Measurements from ENCODE around the gene ZNF423. TPM values are rescaled to one million over a fixed set of nuclear protein-coding genes. Genes with fewer than 3 reads are reported as not detected.
A peak's percentile ranks its signal among the peaks of the same experiment; 100 is the strongest.

ZNF423 gene
- total RNA-seq, 3 donors from 2014 or later (not counting 1 experiment from before 2014, with no cell fraction given): not detected

DNA sequence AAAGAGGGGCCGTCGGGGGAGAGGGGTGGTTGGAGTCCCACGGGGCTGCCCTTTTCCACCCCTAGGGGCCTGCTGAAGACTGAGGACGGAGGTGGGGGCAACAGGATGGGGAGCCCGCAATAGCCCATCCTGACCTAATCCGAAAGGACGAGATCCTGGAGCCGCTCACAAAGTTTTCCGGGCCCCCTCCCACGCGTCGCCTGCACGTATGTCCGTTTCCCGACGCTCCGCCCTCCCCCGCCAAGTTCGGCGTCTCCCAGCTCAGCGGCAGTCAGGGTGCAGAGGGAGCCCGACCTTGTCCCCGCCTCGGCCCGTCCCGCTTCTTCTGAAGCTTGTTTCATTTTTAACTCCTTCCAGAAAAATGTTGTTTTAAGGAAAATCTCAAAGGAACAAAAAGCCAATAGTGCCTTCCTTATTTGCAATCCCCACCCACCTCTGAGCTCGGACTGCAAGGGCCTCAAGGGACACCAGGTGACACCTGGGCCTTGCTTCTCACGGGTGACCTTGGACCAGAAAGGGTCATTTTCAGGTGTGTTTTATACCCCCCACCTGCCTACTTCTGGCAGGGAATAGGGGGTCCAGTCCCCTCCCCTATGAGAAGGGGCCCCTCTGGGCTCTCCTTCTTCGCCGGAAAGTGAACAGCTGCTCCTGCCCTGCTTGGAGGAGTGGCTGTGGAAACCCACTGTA, 3.4 kb upstream of the ZNF423 start:
- no peaks in the 10 kb centered on the region for H3K9me3 Mint-ChIP-seq
- ATAC-seq (no peak), DNase-seq (peak in 1 of 2 donors; percentile 14)
- 11% methylated on average over 30 of the region's 30 CpGs for WGBS (ENCODE audit: insufficient coverage)
- Histone ChIP-seq H3K4me1 (ENCODE audit: control insufficient read depth, insufficient read depth, low read length) (peaks cover 31% of the 10 kb centered on the region), H3K27me3 (ENCODE audit: control insufficient read depth, insufficient read depth, low read length) (peaks cover 21% of the 10 kb centered on the region), H3K4me3 (ENCODE audit: low read length) (no peak overlapping the region), H3K9me3 (ENCODE audit: control insufficient read depth, insufficient read depth, low read length) (no peaks in the 10 kb centered on the region), H3K36me3 (ENCODE audit: control insufficient read depth, insufficient read depth, low read length) (no peaks in the 10 kb centered on the region), H3K27ac (ENCODE audit: low read length) (no peak overlapping the region)
- peak overlapping the region; percentile 13 for H3K4me3 Mint-ChIP-seq
- peaks cover 0 to 5% of the 10 kb centered on the region in 2 donors for H3K4me1 Mint-ChIP-seq
- peaks cover 6 to 22% of the 10 kb centered on the region in 2 donors for H3K27me3 Mint-ChIP-seq (ENCODE audit: low read depth in 2 of 2)
- H3K36me3 Mint-ChIP-seq: no peaks in the 10 kb centered on the region
- TF ChIP-seq, protein P1, sequence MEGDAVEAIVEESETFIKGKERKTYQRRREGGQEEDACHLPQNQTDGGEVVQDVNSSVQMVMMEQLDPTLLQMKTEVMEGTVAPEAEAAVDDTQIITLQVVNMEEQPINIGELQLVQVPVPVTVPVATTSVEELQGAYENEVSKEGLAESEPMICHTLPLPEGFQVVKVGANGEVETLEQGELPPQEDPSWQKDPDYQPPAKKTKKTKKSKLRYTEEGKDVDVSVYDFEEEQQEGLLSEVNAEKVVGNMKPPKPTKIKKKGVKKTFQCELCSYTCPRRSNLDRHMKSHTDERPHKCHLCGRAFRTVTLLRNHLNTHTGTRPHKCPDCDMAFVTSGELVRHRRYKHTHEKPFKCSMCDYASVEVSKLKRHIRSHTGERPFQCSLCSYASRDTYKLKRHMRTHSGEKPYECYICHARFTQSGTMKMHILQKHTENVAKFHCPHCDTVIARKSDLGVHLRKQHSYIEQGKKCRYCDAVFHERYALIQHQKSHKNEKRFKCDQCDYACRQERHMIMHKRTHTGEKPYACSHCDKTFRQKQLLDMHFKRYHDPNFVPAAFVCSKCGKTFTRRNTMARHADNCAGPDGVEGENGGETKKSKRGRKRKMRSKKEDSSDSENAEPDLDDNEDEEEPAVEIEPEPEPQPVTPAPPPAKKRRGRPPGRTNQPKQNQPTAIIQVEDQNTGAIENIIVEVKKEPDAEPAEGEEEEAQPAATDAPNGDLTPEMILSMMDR (IDR thresholded peaks at IDR 0.05): no peak
- intact Hi-C loops (cut with micrococcal nuclease): loop anchor here (5.0 kb wide), 1 partner anchor 948 kb away; no protein-coding TSS in a partner anchor
- H3K27ac Mint-ChIP-seq: no peak overlapping the region

DNA sequence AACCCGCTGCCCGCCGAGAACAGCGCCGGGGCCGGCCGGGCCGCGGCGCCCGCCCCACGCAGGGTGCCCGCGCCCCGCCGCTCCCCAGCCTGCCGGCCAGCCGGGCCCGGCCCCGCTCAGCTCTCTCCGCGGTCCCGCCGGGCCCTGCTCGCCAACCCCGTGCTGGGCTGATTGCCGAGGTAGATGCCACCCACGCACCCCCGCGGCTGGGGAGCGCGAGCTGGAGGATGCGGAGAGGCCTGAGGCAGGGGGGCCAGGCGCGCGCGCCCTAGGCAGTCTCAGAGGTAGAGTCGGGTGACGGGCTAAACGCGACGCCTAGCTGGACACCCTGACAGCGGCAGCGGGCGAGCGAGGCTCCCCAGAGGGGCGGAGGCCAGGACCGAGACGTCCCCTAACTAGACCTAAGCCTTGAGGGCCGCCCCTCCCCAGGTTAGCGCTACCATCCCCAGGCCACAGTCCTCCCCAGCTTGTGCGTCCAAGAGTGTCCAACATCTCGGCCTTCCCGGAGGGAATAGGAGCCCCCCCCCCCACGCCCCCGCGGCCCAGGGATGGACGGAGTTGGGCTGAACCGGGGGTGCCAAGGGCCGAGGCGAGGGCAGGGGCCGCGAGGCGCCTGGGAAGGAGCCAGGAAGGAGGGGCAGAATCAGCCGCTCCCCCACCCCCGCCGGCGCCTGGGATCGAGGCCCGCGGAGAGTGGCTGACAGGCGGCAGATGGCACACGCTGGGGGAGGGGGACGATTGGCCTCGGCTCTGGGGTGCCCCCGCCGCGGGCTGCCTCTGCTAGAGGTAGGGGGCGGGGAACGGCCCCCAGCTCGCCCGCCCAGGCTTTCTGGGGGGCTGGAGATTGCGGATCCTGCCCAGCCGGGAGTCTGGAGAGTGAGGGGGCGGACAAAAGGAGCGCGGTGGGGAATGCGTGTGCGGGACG, 2.5 kb upstream of the ZNF423 start:
- H3K36me3 Mint-ChIP-seq: no peaks in the 10 kb centered on the region
- no peak overlapping the region for H3K4me3 ChIP-seq (ENCODE audit: low read length)
- peaks cover 26% of the 10 kb centered on the region for H3K27me3 ChIP-seq (ENCODE audit: control insufficient read depth, insufficient read depth, low read length)
- no peak overlapping the region for H3K27ac Mint-ChIP-seq
- no peak overlapping the region for H3K4me3 Mint-ChIP-seq
- no peaks in the 10 kb centered on the region for H3K9me3 Mint-ChIP-seq
- under 1% methylated on average over 89 of the region's 90 CpGs for WGBS (ENCODE audit: insufficient coverage)
- H3K4me1 ChIP-seq (ENCODE audit: control insufficient read depth, insufficient read depth, low read length): peaks cover 31% of the 10 kb centered on the region
- DNase-seq: peak in 1 of 2 donors; percentile 37
- H3K9me3 ChIP-seq (ENCODE audit: control insufficient read depth, insufficient read depth, low read length): no peaks in the 10 kb centered on the region
- peaks cover 0 to 5% of the 10 kb centered on the region in 2 donors for H3K4me1 Mint-ChIP-seq
- TF ChIP-seq, protein P1 (IDR thresholded peaks at IDR 0.05): no peak
- intact Hi-C loops (cut with micrococcal nuclease): loop anchor here (5.0 kb wide), 1 partner anchor 949 kb away; no protein-coding TSS in a partner anchor
- no peak overlapping the region for H3K27ac ChIP-seq (ENCODE audit: low read length)
- ATAC-seq: no peak
- no peaks in the 10 kb centered on the region for H3K36me3 ChIP-seq (ENCODE audit: control insufficient read depth, insufficient read depth, low read length)
- peaks cover 14 to 25% of the 10 kb centered on the region in 2 donors for H3K27me3 Mint-ChIP-seq (ENCODE audit: low read depth in 2 of 2)

DNA sequence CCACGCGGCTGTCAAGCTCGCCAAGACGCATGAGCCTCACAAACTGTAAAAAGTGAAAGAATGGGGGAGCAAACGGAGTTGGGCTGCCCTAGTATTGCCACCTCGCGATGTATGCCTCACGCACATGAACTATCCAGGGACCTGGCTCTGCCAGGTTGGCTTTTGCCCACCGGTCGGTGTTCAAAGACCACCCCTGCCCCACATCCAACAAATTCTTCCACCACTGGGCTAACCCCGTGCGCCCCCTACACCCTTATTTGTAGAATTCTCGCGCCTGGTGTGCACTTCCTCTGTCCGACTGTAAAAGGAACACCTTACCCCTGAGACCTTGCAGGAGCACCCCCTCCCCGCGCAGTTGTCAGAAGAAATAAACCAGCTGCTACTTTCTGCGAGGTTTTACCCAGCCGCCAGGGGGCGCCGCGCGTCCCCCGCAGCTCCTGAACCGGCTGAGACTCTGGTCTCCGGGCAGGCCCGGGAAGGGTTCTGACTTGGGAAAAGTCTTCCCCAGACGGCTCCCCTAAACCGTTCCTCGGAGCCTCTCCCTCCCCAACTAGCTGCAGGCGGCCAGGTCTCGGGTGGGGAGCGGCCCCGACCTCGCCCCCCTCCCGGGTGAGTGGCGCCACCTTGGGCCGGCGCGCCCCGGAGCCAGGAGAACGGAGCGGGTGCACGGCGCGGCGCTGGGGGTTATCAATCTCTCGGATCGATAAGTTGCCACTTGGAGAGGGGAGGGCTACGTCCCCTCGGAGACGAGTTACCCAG, 1.7 kb upstream of the ZNF423 start:
- no peak overlapping the region for H3K27ac Mint-ChIP-seq
- H3K27me3 ChIP-seq (ENCODE audit: control insufficient read depth, insufficient read depth, low read length): peaks cover 26% of the 10 kb centered on the region
- WGBS (ENCODE audit: insufficient coverage): under 1% methylated on average over 52 of the region's 52 CpGs
- TF ChIP-seq, protein P1 (IDR thresholded peaks at IDR 0.05): peak; percentile 63
- no peaks in the 10 kb centered on the region for H3K9me3 ChIP-seq (ENCODE audit: control insufficient read depth, insufficient read depth, low read length)
- H3K27me3 Mint-ChIP-seq (ENCODE audit: low read depth in 2 of 2): peaks cover 18 to 29% of the 10 kb centered on the region in 2 donors
- H3K27ac ChIP-seq (ENCODE audit: low read length): no peak overlapping the region
- H3K4me3 Mint-ChIP-seq: peak overlapping the region; percentile 85
- no peaks in the 10 kb centered on the region for H3K9me3 Mint-ChIP-seq
- DNase-seq (peak; percentile 31 to 68), ATAC-seq (peak in 1 of 3 donors; percentile 23)
- H3K36me3 ChIP-seq (ENCODE audit: control insufficient read depth, insufficient read depth, low read length): no peaks in the 10 kb centered on the region
- peaks cover 31% of the 10 kb centered on the region for H3K4me1 ChIP-seq (ENCODE audit: control insufficient read depth, insufficient read depth, low read length)
- H3K4me3 ChIP-seq (ENCODE audit: low read length): no peak overlapping the region
- intact Hi-C loops (cut with micrococcal nuclease): loop anchor here (5.0 kb wide), 1 partner anchor 950 kb away; no protein-coding TSS in a partner anchor
- H3K36me3 Mint-ChIP-seq: no peaks in the 10 kb centered on the region
- peaks cover 0 to 5% of the 10 kb centered on the region in 2 donors for H3K4me1 Mint-ChIP-seq
